GM19463 (cell line): Measurements from ENCODE around the gene STK32C.

Experiments used
- ATAC-seq: cut with Tn5 transposase; IDR thresholded peaks from one replicate; pipeline ENCODE4 v1.9.1; 2021; ENCODE audit warnings: mild to moderate bottlenecking, moderate library complexity; ENCODE audit not compliant: unreplicated experiment

The STK32C gene

GRCh38 chr10:132250481-132251475 lies 57.0 kb downstream of the STK32C start:
- no peak for ATAC-seq

- ATAC-seq = no peak
These were observed 57.9 kb downstream of the STK32C start for GRCh38 chr10:132249824-132250375.

GRCh38 chr10:132249226-132249724 lies 58.5 kb downstream of the STK32C start:
- no peak for ATAC-seq

- ATAC-seq = no peak
These were observed 59.1 kb downstream of the STK32C start for GRCh38 chr10:132248455-132249225.

GRCh38 chr10:132247943-132248342 lies 59.8 kb downstream of the STK32C start:
- no peak for ATAC-seq

- no peak for ATAC-seq
These were observed 61.5 kb downstream of the STK32C start for GRCh38 chr10:132246296-132246695.

GRCh38 chr10:132245056-132245455 lies 62.7 kb downstream of the STK32C start:
- ATAC-seq = no peak

- ATAC-seq = no peak
These were observed 64.1 kb downstream of the STK32C start for GRCh38 chr10:132243626-132244025.

- no peak for ATAC-seq
These were observed 64.6 kb downstream of the STK32C start for GRCh38 chr10:132243141-132243540.

- ATAC-seq = no peak
These were observed 65.5 kb downstream of the STK32C start for GRCh38 chr10:132242103-132242840.

GRCh38 chr10:132241496-132241895 lies 66.3 kb downstream of the STK32C start:
- ATAC-seq = no peak

- ATAC-seq = no peak
These were observed 66.7 kb downstream of the STK32C start for GRCh38 chr10:132241086-132241485.

GRCh38 chr10:132240581-132240980 lies 67.2 kb downstream of the STK32C start:
- ATAC-seq = no peak

- ATAC-seq = no peak
These were observed 67.6 kb downstream of the STK32C start for GRCh38 chr10:132240156-132240555.

GRCh38 chr10:132239126-132240031 lies 68.4 kb downstream of the STK32C start:
- ATAC-seq = no peak

- ATAC-seq = no peak
These were observed 69.2 kb downstream of the STK32C start for GRCh38 chr10:132238371-132239125.

- no peak for ATAC-seq
These were observed 69.9 kb downstream of the STK32C start for GRCh38 chr10:132237871-132238270.

- ATAC-seq = no peak
These were observed 70.4 kb downstream of the STK32C start for GRCh38 chr10:132237396-132237795.

- ATAC-seq = no peak
These were observed 70.9 kb downstream of the STK32C start for GRCh38 chr10:132236881-132237280.
